Retinal pigment epithelial cell (primary cell): ENCODE measurements around the gene AP1S3.
"Not testable (repeated sequence)": the region's sequence is repeated elsewhere in the genome, so short reads cannot be mapped to it uniquely, and the experiment has no call there.

Experiments used
- DNase-seq: peaks from one replicate; pipeline ENCODE4 v3.0.0-alpha.2; 2010; ENCODE audit warnings: low read depth
- H3K4me3 ChIP-seq: 2 replicates; pipeline ENCODE4 v1.5.1; 2011; ENCODE audit warnings: mild to moderate bottlenecking, low read length, control low read depth, moderate library complexity
- TF ChIP-seq, protein P1 (sequence below): conservative IDR thresholded peaks from 2 replicates; pipeline ENCODE4 v1.5.1; 2011; ENCODE audit warnings: low read depth, low read length, control low read depth, inconsistent platforms

Gene AP1S3

DNA sequence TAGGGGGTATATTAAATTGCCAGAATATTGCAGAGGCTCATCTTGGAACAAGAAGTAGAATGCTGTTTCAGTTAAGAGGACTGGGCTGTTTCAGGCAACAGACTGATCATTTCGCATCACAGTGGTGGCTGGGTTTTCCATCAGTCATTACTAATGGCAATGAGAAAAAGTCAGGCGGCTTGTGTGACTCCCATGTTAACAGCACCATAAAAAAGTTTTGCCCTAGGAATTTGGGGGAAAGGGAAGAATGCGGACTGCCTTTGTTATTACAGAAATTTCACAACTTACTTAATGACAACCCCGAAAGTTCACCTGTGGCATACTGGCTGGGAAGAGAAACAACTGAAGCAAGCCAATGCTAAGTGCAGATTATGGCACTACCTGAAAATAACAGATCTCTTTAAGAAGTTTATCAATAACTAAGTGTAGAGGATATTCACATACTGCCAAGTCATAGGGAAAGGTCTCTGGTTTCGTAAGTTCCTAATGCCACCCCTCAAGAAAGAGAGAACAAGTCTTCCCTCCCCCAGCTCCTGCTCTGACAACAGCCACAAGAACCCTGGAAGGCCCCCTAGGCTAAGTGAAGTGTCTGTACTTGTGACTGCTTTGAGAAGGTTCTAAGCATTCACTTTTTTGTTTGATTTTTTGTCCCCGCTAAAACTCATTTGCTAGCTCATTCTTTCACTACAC is 40.5 kb upstream of the AP1S3 start:
- DNase-seq = no peak
- H3K4me3 ChIP-seq = no peak overlapping the region
- TF ChIP-seq, protein P1, sequence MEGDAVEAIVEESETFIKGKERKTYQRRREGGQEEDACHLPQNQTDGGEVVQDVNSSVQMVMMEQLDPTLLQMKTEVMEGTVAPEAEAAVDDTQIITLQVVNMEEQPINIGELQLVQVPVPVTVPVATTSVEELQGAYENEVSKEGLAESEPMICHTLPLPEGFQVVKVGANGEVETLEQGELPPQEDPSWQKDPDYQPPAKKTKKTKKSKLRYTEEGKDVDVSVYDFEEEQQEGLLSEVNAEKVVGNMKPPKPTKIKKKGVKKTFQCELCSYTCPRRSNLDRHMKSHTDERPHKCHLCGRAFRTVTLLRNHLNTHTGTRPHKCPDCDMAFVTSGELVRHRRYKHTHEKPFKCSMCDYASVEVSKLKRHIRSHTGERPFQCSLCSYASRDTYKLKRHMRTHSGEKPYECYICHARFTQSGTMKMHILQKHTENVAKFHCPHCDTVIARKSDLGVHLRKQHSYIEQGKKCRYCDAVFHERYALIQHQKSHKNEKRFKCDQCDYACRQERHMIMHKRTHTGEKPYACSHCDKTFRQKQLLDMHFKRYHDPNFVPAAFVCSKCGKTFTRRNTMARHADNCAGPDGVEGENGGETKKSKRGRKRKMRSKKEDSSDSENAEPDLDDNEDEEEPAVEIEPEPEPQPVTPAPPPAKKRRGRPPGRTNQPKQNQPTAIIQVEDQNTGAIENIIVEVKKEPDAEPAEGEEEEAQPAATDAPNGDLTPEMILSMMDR = no peak

DNA sequence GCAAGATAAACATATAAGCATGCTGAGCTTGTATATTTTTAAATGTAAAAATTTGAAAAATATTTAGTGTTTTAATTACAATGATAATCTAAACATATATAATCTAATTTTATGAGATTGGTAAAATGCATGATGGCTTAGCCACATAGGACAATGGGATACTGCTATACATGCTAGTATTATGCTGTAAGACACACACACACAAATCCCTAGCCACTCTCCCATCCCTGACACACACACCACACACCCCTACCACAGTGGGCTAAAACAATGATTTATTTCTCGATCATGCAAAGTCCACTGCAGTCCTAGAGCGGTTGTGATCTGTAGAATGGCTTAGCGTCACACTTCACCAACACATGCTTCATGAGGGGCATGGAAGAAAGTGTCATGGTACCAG is 36.3 kb upstream of the AP1S3 start:
- H3K4me3 ChIP-seq = no peak overlapping the region
- DNase-seq = no peak
- TF ChIP-seq, protein P1 = no peak

DNA sequence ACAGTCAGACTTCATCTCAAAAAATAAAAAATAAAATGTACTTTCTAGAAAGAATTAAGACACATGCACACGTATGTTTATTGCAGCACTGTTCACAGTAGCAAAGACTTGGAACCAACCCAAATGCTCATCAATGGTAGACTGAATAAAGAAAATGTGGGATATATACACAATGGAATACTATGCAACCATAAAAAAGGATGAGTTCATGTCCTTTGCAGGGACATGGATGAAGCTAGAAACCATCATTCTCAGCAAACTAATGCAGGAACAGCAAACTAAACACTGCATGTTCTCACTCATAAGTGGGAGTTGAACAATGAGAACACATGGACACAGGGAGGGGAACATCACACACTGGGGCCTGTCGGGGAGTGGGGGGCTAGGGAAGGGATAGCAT is 35.4 kb upstream of the AP1S3 start:
- not testable (repeated sequence) for H3K4me3 ChIP-seq, DNase-seq

DNA sequence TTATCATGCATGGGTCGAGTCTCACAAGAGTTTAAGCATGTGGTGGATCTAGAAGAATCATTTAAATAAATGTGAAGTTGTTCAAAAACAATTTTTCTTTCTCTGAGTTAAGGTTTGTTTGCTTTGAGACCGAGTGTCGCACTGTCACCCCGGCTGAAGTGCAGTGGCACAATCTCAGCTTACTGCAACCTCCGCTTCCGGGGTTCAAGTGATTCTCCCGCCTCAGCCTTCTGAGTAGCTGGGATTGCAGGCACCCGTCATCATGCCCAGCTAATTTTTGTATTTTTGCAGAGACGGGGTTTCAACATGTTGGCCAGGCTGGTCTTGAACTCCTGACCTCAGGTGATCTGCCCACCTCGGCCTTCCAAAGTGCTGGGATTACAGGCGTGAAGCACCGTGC is 34.3 kb upstream of the AP1S3 start:
- not testable (repeated sequence) for H3K4me3 ChIP-seq, DNase-seq

DNA sequence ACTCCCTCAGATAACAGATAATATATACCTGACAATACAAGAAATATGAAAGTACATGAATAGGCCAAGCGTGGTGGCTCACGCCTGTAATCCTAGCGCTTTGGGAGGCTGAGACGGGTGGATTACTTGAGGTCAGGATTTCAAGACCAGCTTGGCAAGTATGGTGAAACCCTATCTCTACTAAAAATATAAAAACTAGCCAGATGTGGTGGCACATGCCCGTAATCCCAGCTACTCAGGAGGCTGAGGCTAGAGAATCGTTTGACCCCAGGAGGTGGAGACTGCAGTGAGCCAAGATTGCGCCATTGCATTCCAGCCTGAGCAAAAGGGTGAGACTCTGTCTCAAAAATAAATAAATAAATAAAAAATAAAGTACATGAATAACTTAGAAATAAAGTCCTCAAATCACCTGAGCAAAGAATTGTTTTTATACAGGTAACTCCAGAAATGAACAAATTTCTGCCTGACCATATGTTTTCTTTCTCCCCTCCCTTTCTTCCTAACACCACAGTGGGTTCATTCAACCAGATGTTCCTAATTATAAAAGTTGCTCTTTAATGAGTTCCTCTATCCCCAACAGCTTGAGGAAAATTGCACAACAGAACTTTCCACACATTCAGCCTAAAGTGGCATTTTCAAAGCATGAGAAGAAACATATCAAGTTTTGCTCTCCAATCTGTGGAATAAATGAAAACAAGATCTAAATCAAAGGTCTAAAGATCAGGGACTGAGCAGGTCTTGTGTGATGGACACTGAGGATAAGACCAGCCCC is 33.6 kb upstream of the AP1S3 start:
- no peak overlapping the region for H3K4me3 ChIP-seq
- no peak for DNase-seq
- TF ChIP-seq, protein P1 = no peak

DNA sequence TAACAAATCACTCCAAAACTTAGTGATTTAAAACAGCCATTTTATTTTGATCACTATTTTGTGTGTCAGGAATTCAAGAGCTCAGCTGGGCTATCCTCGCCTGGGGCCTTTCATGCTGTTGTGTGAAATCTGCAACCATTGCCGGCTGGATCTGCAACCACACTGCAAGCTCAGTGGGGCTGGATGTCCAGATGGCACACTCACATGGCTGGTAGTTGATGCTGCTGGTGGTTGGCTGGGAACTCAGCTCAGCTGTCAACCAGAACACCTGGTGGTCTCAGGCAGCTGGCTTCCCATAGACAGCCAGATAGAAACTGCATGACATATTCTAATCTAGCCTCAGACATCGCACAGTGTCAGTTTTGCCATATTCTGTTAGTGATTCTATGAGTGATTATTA is 30.6 kb upstream of the AP1S3 start:
- no peak overlapping the region for H3K4me3 ChIP-seq
- DNase-seq = no peak
- TF ChIP-seq, protein P1 = no peak

DNA sequence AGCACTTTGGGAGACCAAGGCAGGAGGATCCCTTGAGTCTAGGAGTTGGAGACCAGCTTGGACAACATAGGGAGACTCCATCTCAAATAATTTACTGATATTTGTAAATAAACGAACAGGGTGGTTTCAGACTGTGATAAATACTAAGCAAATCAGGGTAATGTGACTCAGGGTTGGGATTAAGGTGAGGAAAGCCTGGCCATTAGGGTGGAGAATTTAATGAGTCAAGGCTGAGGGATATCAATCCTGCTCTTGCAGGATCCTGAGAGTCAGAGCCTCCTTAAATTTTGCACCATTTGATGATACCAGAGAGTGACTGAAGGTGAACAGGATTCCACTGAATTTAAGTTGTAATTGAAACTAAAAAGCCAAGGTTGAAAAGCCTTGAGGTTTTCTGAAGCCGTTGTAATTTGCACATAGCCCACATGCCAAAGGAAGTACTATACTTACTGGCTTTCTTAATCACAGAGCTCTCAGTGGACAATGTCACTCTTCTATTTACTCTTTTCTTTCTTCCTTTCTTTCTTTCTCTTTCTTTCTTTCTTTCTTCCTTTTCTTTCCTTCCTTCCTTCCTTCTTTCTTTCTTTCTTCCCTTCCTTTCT is 28.6 kb upstream of the AP1S3 start:
- TF ChIP-seq, protein P1 = no peak
- H3K4me3 ChIP-seq = no peak overlapping the region
- DNase-seq = no peak

DNA sequence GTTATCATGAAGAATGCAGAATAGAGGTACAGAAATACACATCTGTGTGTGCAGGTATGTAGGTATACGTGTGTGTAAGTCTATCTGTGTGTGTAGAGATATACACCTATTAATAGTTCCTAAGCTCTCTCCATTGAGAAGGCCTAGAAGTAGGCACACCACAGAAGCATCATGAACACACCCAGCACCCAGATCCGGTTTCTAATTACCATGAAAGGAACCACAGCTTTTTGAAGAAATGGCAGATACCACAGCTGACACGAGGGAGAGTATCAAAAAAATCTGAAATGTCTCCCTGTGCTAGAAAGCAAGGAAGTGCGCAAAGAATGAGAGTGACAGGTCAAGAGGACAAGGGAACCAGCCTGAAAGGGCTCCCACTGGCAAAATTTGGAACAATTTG is 27.7 kb upstream of the AP1S3 start:
- no peak overlapping the region for H3K4me3 ChIP-seq
- TF ChIP-seq, protein P1 = no peak
- no peak for DNase-seq
